GM12892 (cell line): ENCODE results near the gene ATP2B3.

Experiments
- POLR2A ChIP-seq: IDR thresholded peaks from 2 replicates; pipeline ENCODE4 v1.6.1; 2011; ENCODE audit warnings: low read depth, low read length, control low read depth
- POLR2AphosphoS5 ChIP-seq: IDR thresholded peaks from 2 replicates; pipeline ENCODE4 v1.6.1; 2011; ENCODE audit warnings: low read depth, low read length, control low read depth
- TAF1 ChIP-seq: IDR thresholded peaks from 2 replicates; pipeline ENCODE4 v1.6.1; 2011; ENCODE audit warnings: low read depth, mild to moderate bottlenecking, control low read depth, low read length, borderline replicate concordance

DNA sequence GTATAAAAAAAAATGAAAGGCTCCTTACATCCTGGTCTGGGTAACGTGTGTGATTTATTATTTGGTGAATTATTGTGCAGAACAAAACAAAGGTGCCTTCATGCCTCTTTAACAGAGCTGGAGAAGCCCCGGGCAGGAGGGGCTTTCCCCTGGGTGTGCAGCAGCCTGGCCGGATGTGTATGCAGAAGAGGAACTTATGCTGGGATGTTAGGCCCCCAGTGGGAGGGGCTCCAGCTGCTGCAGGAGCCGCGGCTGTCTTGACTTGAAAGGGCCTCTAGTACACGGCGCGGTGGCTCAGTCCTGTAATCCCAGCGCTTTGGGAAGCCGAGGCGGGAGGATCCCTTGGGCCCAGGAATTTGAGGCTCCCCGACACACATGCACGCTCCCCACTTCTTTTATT, 65.5 kb downstream of the ATP2B3 start:
- TF ChIP-seq POLR2A: no peak; the same call in 1 of the 2 replicates
- no peak for TF ChIP-seq POLR2AphosphoS5
- no peak for TF ChIP-seq TAF1
